Measurements from ENCODE around the gene CT47C1. TPM values are rescaled to one million over a fixed set of nuclear protein-coding genes. Genes with fewer than 3 reads are reported as not detected.

The CT47C1 gene
- total RNA-seq, 1 experiment from 2014 or later: 0.07 TPM

DNA sequence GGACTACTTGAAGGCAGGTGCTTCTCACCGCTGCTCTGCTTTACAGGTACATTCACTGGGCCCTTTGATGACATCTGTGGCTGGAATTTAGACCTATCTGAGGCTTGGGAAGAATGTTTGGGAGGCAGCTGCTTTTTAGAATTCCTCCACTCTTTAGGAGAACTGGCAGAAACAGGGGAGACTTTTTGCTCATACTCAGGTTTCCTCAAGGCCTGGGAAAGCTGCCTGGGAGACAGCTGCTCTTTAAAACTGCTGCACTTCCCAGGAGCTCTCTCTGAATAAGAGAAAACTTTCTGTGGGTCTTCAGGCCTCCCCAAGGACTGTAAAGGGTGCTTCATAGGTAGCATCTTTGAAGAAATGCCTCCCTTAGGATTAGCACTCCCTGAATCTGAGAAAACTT lies 14.3 kb downstream of the CT47C1 start:
- no TSS peak for BruUV-seq (replicated peaks)
- no peak for DNase-seq
- no peak for ATAC-seq
- Histone ChIP-seq H3K4me1 (ENCODE audit: insufficient read depth, low read length) (no peaks in the 10 kb centered on the region), H3K27ac (ENCODE audit: low read length) (no peak overlapping the region), H3K36me3 (ENCODE audit: low read depth, low read length) (no peaks in the 10 kb centered on the region), H3K27me3 (ENCODE audit: low read length) (no peaks in the 10 kb centered on the region), H2AFZ (ENCODE audit: low read length) (no peak overlapping the region), H3K9me3 (ENCODE audit: low read length) (no peaks in the 10 kb centered on the region), H3K4me3 (ENCODE audit: low read length) (no peak overlapping the region), H3K9me2 (replicated peaks; ENCODE audit: low read length) (no peaks in the 10 kb centered on the region), H3F3A (ENCODE audit: low read length, unreplicated experiment) (no peaks in the 10 kb centered on the region), H3K79me2 (ENCODE audit: low read length) (no peaks in the 10 kb centered on the region), H4K20me1 (ENCODE audit: low read length) (no peaks in the 10 kb centered on the region), H3K9ac (ENCODE audit: low read length) (no peak overlapping the region), H3K4me2 (ENCODE audit: low read length) (no peak overlapping the region)
- ChIA-PET POLR2A (ENCODE audit: unreplicated experiment) (no interaction called here), CTCF (no interaction called here)
- no peak for TF ChIP-seq EZH2phosphoT487 (IDR thresholded peaks at IDR 0.05; ENCODE audit: borderline replicate concordance, low read length)
- no peak for TF ChIP-seq EZH2 (IDR thresholded peaks at IDR 0.05; ENCODE audit: low read length, unreplicated experiment)
- TF ChIP-seq, protein P1, sequence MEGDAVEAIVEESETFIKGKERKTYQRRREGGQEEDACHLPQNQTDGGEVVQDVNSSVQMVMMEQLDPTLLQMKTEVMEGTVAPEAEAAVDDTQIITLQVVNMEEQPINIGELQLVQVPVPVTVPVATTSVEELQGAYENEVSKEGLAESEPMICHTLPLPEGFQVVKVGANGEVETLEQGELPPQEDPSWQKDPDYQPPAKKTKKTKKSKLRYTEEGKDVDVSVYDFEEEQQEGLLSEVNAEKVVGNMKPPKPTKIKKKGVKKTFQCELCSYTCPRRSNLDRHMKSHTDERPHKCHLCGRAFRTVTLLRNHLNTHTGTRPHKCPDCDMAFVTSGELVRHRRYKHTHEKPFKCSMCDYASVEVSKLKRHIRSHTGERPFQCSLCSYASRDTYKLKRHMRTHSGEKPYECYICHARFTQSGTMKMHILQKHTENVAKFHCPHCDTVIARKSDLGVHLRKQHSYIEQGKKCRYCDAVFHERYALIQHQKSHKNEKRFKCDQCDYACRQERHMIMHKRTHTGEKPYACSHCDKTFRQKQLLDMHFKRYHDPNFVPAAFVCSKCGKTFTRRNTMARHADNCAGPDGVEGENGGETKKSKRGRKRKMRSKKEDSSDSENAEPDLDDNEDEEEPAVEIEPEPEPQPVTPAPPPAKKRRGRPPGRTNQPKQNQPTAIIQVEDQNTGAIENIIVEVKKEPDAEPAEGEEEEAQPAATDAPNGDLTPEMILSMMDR (conservative IDR thresholded peaks at IDR 0.05; ENCODE audit: low read depth, low read length): no peak
- intact Hi-C loops (cut with micrococcal nuclease): no loop called here

DNA sequence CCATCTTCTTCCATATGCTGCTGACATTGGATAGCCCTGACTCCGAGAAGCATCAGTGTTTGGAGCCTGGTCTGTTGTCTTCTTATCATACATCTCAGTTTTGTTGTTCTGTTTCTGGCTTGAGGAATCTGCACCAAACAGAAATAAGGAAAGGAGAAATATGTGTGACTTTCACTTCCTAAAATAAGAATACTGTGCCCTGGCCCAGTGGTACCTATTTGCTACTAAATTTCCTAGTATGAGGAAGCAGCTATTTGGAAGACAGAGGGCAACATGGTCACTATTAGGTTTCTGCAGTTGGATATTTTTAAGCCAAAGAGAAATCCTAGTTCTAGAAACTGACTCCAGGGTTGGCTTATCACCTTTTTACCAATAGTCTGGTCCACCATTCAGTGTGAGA lies 16.8 kb downstream of the CT47C1 start:
- no peaks in the 10 kb centered on the region for H3K9me3 ChIP-seq (ENCODE audit: low read length)
- H3K79me2 ChIP-seq (ENCODE audit: low read length): no peaks in the 10 kb centered on the region
- DNase-seq (no peak), ATAC-seq (no peak)
- H3K9me2 ChIP-seq (replicated peaks; ENCODE audit: low read length): no peaks in the 10 kb centered on the region
- ChIA-PET POLR2A (ENCODE audit: unreplicated experiment) (no interaction called here), CTCF (no interaction called here)
- no peak overlapping the region for H3K27ac ChIP-seq (ENCODE audit: low read length)
- no TSS peak for BruUV-seq (replicated peaks)
- H4K20me1 ChIP-seq (ENCODE audit: low read length): no peaks in the 10 kb centered on the region
- no peaks in the 10 kb centered on the region for H3K36me3 ChIP-seq (ENCODE audit: low read depth, low read length)
- H3K9ac ChIP-seq (ENCODE audit: low read length): no peak overlapping the region
- no peaks in the 10 kb centered on the region for H3K27me3 ChIP-seq (ENCODE audit: low read length)
- intact Hi-C loops (cut with micrococcal nuclease): no loop called here
- no peak overlapping the region for H2AFZ ChIP-seq (ENCODE audit: low read length)
- peaks cover 14% of the 10 kb centered on the region for H3K4me1 ChIP-seq (ENCODE audit: insufficient read depth, low read length)
- H3K4me3 ChIP-seq (ENCODE audit: low read length): no peak overlapping the region
- H3K4me2 ChIP-seq (ENCODE audit: low read length): no peak overlapping the region
- TF ChIP-seq EZH2 (IDR thresholded peaks at IDR 0.05; ENCODE audit: low read length, unreplicated experiment) (no peak), EZH2phosphoT487 (IDR thresholded peaks at IDR 0.05; ENCODE audit: borderline replicate concordance, low read length) (no peak)
- TF ChIP-seq, protein P1 (conservative IDR thresholded peaks at IDR 0.05; ENCODE audit: low read depth, low read length): no peak
- H3F3A ChIP-seq (ENCODE audit: low read length, unreplicated experiment): peaks cover 9% of the 10 kb centered on the region

DNA sequence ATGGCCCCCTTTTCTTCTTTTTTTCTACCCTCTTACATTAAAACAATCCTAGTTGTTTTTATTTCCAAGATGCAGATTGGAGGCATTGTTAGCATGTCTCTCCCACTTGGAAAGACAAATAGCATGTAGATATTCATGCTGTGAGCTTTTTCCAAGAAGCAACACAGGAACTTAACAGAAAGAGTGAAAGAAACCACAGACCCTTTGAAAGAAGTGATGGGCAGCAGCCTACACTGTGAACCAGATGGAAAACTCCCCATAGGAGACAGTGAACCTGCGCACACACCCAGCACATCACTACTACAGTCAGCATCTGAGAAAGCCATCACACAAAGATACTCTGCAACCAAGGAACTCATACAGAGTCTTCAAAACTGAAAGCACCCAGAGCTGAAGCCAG lies 17.8 kb downstream of the CT47C1 start:
- no peaks in the 10 kb centered on the region for H4K20me1 ChIP-seq (ENCODE audit: low read length)
- H3K27me3 ChIP-seq (ENCODE audit: low read length): no peaks in the 10 kb centered on the region
- H3K27ac ChIP-seq (ENCODE audit: low read length): no peak overlapping the region
- peaks cover 23% of the 10 kb centered on the region for H3K4me1 ChIP-seq (ENCODE audit: insufficient read depth, low read length)
- H2AFZ ChIP-seq (ENCODE audit: low read length): no peak overlapping the region
- intact Hi-C loops (cut with micrococcal nuclease): no loop called here
- no peaks in the 10 kb centered on the region for H3K36me3 ChIP-seq (ENCODE audit: low read depth, low read length)
- H3K9ac ChIP-seq (ENCODE audit: low read length): no peak overlapping the region
- POLR2A ChIA-PET (ENCODE audit: unreplicated experiment): no interaction called here
- H3F3A ChIP-seq (ENCODE audit: low read length, unreplicated experiment): peaks cover 9% of the 10 kb centered on the region
- H3K9me3 ChIP-seq (ENCODE audit: low read length): no peaks in the 10 kb centered on the region
- TF ChIP-seq EZH2phosphoT487 (IDR thresholded peaks at IDR 0.05; ENCODE audit: borderline replicate concordance, low read length) (no peak), EZH2 (IDR thresholded peaks at IDR 0.05; ENCODE audit: low read length, unreplicated experiment) (no peak)
- TF ChIP-seq, protein P1 (conservative IDR thresholded peaks at IDR 0.05; ENCODE audit: low read depth, low read length): no peak
- BruUV-seq (replicated peaks): no TSS peak
- ATAC-seq: no peak
- H3K4me3 ChIP-seq (ENCODE audit: low read length): no peak overlapping the region
- CTCF ChIA-PET: no interaction called here
- no peak for DNase-seq
- H3K4me2 ChIP-seq (ENCODE audit: low read length): no peak overlapping the region
- H3K9me2 ChIP-seq (replicated peaks; ENCODE audit: low read length): no peaks in the 10 kb centered on the region
- H3K79me2 ChIP-seq (ENCODE audit: low read length): no peaks in the 10 kb centered on the region

Data from PC-3 (cell line).